Activated CD4-positive, alpha-beta memory T cell treated with anti-CD3 and anti-CD28 coated beads for 36 hours (primary cell): ENCODE measurements around the gene SOX6. TPM values are rescaled to one million over a fixed set of nuclear protein-coding genes. Genes with fewer than 3 reads are reported as not detected.
"Not testable (repeated sequence)": the region's sequence is repeated elsewhere in the genome, so short reads cannot be mapped to it uniquely, and the experiment has no call there.

Experiments used
- CTCF ChIA-PET: fragments of 350-600 bp; sonication (Branson Sonifier 250); formaldehyde crosslinking; loops from one replicate; lab custom pipeline; 2021; ENCODE audit warnings: antibody characterized with exemption, inconsistent platforms; lab: Charles Lee
- POLR2A ChIA-PET: fragments of 350-600 bp; sonication (Branson Sonifier 250); formaldehyde crosslinking; loops from one replicate; lab custom pipeline; 2021; ENCODE audit warnings: antibody characterized with exemption; lab: Charles Lee
- DNase-seq: peaks from one replicate; pipeline ENCODE4 v3.0.0-alpha.2; 2020
- H3K27ac Mint-ChIP-seq: one replicate; pipeline ENCODE4 v1.8.0; 2021; ENCODE audit warnings: mixed read lengths
- H3K27me3 Mint-ChIP-seq: one replicate; pipeline ENCODE4 v1.8.0; 2021; ENCODE audit warnings: mixed read lengths
- H3K36me3 Mint-ChIP-seq: one replicate; pipeline ENCODE4 v1.8.0; 2021; ENCODE audit warnings: mixed read lengths
- H3K4me1 Mint-ChIP-seq: one replicate; pipeline ENCODE4 v1.8.0; 2021; ENCODE audit warnings: low read depth, mixed read lengths
- H3K4me3 Mint-ChIP-seq: one replicate; pipeline ENCODE4 v1.8.0; 2021; ENCODE audit warnings: mild to moderate bottlenecking, mixed read lengths
- H3K9me3 Mint-ChIP-seq: one replicate; pipeline ENCODE4 v1.8.0; 2021; ENCODE audit warnings: mixed read lengths
- intact Hi-C: fragments of 100-400 bp; cut with micrococcal nuclease; formaldehyde crosslinking; loops from one replicate; pipeline ENCODE4 v1.15.1; 2023
- total RNA-seq, 2 experiments: library from RNA; stranded (reverse); gene quantifications; one replicate each; pipeline ENCODE4 v1.2.3, GENCODE V29; 2021

SOX6 gene
- total RNA-seq, 2 experiments from 2014 or later: not detected

DNA sequence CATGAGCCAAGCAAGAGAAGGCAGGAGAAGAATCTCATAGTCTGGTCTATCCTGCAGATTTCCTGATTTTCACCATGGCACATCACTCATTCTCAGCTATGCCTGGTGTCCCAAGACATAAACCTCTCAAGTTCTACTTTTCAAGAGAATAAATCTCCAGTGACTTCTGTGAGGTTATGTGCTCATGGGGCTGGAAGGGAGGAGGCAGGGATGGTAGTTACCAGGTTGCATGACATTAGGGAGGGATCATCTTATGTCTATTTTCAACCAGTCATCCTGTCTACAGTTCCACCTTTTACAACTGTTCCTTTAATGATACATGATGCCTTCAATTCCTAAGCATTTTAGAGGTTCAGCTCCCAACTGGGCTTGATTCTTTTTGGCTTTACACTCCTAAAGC, 297.7 kb downstream of the SOX6 start:
- intact Hi-C loops: no loop called here
- H3K4me1 Mint-ChIP-seq: no peaks in the 10 kb centered on the region
- peaks cover 4% of the 10 kb centered on the region for H3K9me3 Mint-ChIP-seq
- no peaks in the 10 kb centered on the region for H3K27me3 Mint-ChIP-seq
- ChIA-PET CTCF (no interaction called here), POLR2A (no interaction called here)
- no peak overlapping the region for H3K4me3 Mint-ChIP-seq
- no peaks in the 10 kb centered on the region for H3K36me3 Mint-ChIP-seq
- DNase-seq: no peak
- H3K27ac Mint-ChIP-seq: no peak overlapping the region

DNA sequence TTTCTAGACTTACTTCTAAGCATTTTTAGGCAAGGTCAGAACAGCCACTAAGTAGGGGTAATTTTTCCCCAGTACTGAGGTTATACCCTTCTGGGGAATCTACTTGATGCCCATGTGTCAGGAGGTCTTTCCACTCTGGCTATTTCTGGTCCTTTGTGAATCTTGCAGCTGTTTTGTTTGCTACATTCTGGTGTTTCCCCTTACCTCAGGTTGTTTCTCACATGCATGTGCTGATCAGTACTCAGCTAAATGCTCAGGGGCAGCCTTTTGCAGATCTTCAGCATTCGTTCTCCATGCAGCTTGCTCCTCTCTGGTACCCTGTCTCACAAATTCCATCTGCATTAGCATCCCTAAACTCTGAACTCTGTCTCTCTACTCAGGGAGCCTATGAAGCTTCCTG, 303.6 kb downstream of the SOX6 start:
- Mint-ChIP-seq H3K27ac (no peak overlapping the region), H3K27me3 (no peaks in the 10 kb centered on the region), H3K4me1 (no peaks in the 10 kb centered on the region), H3K4me3 (no peak overlapping the region), H3K36me3 (no peaks in the 10 kb centered on the region), H3K9me3 (no peaks in the 10 kb centered on the region)
- no peak for DNase-seq
- intact Hi-C loops: no loop called here
- ChIA-PET POLR2A (no interaction called here), CTCF (no interaction called here)

DNA sequence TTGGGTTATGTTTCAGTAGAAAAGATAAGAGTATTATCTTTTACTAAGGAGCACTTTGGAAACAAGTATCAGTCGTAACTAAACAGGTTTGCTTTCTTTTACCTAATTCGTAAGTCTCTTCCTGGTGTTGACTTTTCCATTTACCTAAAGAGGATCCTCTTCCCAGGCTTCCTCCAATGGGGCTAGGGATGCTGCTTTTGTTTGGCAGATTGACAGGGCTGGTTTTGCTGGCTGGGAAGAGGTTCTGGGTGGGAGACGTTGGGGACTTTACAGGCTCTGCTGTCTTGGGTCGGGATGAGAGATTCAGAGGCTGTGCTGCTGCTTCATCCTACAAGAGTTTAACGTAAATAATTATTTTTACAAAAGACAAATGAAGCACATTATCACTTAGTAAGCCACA, 306.7 kb downstream of the SOX6 start:
- H3K4me1 Mint-ChIP-seq: no peaks in the 10 kb centered on the region

DNA sequence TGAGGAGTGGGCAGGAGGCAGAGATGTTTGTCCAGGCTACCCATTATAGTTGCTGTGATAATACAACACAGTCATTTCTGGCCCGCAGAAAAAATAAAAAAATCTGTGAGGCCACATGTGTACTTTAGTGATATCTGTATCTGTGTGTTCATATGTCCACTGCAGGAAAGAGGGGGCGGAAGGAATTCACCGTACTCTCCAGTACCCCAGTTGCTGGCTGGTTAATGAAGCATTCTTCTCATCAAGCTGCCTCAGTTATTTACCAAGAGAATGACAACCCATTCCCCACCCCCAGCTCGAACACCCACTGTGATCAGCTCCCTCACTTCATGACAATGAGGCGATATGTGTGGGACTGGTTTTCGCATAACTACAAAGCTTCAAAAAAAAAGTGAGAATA, 309.3 kb downstream of the SOX6 start:
- DNase-seq: no peak
- Mint-ChIP-seq H3K36me3 (no peaks in the 10 kb centered on the region), H3K27me3 (no peaks in the 10 kb centered on the region), H3K4me1 (no peaks in the 10 kb centered on the region), H3K4me3 (no peak overlapping the region), H3K27ac (no peak overlapping the region), H3K9me3 (no peaks in the 10 kb centered on the region)
- intact Hi-C loops: no loop called here
- ChIA-PET POLR2A (no interaction called here), CTCF (interaction anchor here (1.2 kb wide), 1 partner anchor 13 kb away, joined by 3 read pairs; no protein-coding TSS in a partner anchor)

More for the DNA sequence above, 306.7 kb downstream of the SOX6 start:
- DNase-seq: no peak
- intact Hi-C loops: no loop called here
- ChIA-PET POLR2A (no interaction called here), CTCF (no interaction called here)
- H3K36me3 Mint-ChIP-seq: no peaks in the 10 kb centered on the region
- no peak overlapping the region for H3K27ac Mint-ChIP-seq
- H3K27me3 Mint-ChIP-seq: no peaks in the 10 kb centered on the region
- no peak overlapping the region for H3K4me3 Mint-ChIP-seq
- no peaks in the 10 kb centered on the region for H3K9me3 Mint-ChIP-seq

DNA sequence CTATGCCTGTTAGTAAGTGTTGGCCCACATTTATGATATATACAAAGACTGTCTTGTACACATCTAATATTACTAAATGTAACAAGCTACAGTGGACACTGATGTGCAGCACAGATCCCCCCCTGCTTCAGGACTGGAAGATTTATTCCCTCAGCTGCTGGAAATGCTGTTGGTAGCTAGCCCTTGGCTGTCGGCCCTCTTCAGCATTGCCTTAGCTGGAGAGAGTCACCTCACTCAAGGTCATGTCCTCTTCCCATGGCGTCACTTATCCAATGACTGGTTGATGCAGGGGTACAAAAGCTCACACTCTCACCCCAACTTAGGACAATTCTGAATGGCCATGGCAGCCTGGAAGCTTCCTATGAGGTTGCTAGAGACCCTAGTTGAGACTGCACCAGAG, 312.7 kb downstream of the SOX6 start:
- Mint-ChIP-seq H3K4me1 (no peaks in the 10 kb centered on the region), H3K4me3 (no peak overlapping the region), H3K36me3 (no peaks in the 10 kb centered on the region), H3K9me3 (no peaks in the 10 kb centered on the region), H3K27ac (no peak overlapping the region), H3K27me3 (no peaks in the 10 kb centered on the region)
- no peak for DNase-seq
- intact Hi-C loops: no loop called here
- ChIA-PET CTCF (no interaction called here), POLR2A (no interaction called here)

DNA sequence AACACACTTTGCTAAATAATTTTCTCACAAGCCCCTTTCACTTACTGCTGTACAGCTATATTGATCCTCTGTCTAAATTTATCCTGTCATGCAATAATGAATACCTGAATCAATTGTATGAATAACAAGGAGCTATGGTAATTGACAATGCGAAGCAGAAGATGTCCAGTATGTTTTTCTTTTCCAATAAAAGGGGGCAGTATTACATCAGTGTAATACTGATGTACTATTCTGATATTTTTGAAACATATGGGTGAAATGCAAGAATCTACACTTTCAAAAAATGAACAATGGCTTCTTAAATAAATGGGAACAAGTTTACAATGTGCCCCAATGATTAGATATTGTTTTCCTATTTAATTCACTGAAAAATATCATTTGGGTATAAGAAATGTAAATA, 315.1 kb downstream of the SOX6 start:
- no peaks in the 10 kb centered on the region for H3K36me3 Mint-ChIP-seq
- H3K4me3 Mint-ChIP-seq: no peak overlapping the region
- no peaks in the 10 kb centered on the region for H3K9me3 Mint-ChIP-seq
- H3K4me1 Mint-ChIP-seq: no peaks in the 10 kb centered on the region
- H3K27me3 Mint-ChIP-seq: no peaks in the 10 kb centered on the region
- POLR2A ChIA-PET: no interaction called here
- no peak for DNase-seq
- CTCF ChIA-PET: no interaction called here
- no peak overlapping the region for H3K27ac Mint-ChIP-seq
- intact Hi-C loops: no loop called here

DNA sequence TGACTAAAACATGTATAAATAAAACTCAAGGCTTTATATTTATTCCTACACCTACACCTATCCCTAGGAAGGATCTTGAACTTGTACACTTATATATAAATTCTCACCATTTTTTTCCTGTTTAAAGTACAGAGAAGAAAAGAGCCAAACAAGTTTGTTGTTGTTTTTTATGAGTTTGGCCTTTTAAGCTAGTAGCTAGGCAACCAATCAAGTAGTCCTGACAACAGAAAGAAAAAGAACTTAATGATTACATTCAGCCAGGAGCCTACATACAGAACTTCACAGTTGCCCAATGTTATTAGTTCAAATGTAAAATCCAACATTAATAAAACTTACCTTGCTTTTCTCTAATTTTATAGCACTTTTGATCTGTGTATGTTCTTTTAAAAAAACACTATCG, 316.2 kb downstream of the SOX6 start:
- no peak for DNase-seq
- H3K36me3 Mint-ChIP-seq: no peaks in the 10 kb centered on the region
- no peak overlapping the region for H3K27ac Mint-ChIP-seq
- ChIA-PET POLR2A (no interaction called here), CTCF (no interaction called here)
- intact Hi-C loops: no loop called here
- no peaks in the 10 kb centered on the region for H3K27me3 Mint-ChIP-seq
- H3K4me3 Mint-ChIP-seq: no peak overlapping the region
- H3K9me3 Mint-ChIP-seq: no peaks in the 10 kb centered on the region
- H3K4me1 Mint-ChIP-seq: no peaks in the 10 kb centered on the region

DNA sequence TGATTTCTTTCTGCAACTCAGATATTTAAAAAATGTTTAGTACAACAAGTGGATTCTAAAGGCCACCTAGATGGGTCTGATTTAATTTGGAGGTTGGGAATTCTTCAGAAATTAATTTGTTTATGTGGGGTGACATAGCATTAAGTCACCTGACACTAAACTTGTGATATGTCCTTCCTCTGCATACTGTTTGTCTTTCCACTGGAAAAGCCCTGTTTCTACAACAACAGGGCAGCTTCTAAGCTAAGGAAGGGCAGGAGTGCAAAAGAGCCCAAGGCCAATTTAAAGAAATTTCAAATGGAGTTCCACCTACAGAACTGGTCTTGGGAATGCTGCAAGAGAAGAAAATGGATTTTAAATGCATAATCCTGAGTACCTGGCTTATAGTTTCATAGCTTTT, 319.2 kb downstream of the SOX6 start:
- Mint-ChIP-seq H3K36me3 (no peaks in the 10 kb centered on the region), H3K27me3 (no peaks in the 10 kb centered on the region)
- POLR2A ChIA-PET: no interaction called here

DNA sequence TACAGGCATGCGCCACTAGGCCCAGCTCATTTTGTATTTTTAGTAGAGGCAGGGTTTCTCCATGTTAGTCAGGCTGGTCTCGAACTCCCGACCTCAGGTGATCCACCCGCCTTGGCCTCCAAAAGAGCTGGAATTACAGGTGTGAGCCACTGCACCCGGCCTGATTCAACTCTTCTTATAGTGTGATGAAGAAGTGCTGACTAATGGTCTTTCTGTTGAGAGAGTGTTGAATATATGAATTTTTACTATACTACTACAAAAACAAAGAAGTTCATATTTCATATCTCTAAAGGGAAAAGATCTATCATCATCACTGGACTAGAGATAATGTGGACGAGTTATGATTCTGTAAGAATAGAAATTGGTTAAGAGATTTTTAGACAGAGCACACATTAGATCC, 320.1 kb downstream of the SOX6 start:
- Mint-ChIP-seq H3K4me1 (no peaks in the 10 kb centered on the region), H3K27me3 (no peaks in the 10 kb centered on the region), H3K36me3 (no peaks in the 10 kb centered on the region), H3K27ac (no peak overlapping the region), H3K4me3 (no peak overlapping the region), H3K9me3 (no peaks in the 10 kb centered on the region)
- no peak for DNase-seq
- CTCF ChIA-PET: no interaction called here
- intact Hi-C loops: no loop called here
- POLR2A ChIA-PET: no interaction called here

More for the DNA sequence above, 319.2 kb downstream of the SOX6 start:
- intact Hi-C loops: no loop called here
- no peak overlapping the region for H3K4me3 Mint-ChIP-seq
- H3K4me1 Mint-ChIP-seq: no peaks in the 10 kb centered on the region
- CTCF ChIA-PET: no interaction called here
- no peak overlapping the region for H3K27ac Mint-ChIP-seq
- no peaks in the 10 kb centered on the region for H3K9me3 Mint-ChIP-seq
- DNase-seq: no peak

DNA sequence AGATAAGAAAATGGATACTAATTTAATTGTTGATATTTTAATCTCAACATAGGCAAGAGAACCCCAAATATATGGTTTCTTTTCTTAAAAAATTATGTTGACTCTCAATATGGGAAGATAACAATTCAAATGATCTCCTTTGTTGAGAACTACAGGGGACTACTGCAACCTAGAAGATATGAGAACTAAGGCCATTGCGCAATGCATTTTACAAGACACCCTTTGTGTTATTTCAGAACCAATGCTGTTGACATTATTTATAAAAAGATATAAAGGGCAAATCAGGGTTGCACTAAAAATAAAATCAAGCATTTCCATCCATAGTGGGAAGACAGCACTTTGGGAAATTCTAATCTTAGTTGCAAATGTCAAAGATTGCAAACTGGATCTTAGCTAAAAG, 322.3 kb downstream of the SOX6 start:
- ChIA-PET CTCF (no interaction called here), POLR2A (no interaction called here)
- Mint-ChIP-seq H3K36me3 (no peaks in the 10 kb centered on the region), H3K27me3 (no peaks in the 10 kb centered on the region), H3K4me1 (no peaks in the 10 kb centered on the region), H3K27ac (no peak overlapping the region), H3K9me3 (no peaks in the 10 kb centered on the region), H3K4me3 (no peak overlapping the region)
- intact Hi-C loops: no loop called here
- no peak for DNase-seq

DNA sequence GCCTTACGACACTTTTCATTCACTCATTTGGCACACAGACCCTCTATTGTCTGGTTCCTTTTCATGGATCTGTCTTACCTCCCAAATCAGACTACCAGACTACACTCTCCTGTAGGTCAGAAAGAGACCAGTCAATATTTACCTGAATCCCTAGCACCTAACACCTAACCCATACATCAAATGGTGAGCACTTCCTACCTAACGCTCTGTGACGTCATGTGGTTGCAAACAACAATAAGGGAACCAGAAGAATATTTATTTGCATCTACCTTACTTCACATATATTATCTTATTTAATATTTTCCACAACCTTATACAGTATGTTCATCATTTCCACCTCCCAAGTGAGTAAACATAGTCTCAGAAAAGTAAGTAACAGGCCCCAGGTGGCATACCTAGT, 323.4 kb downstream of the SOX6 start:
- intact Hi-C loops: no loop called here
- Mint-ChIP-seq H3K36me3 (no peaks in the 10 kb centered on the region), H3K9me3 (no peaks in the 10 kb centered on the region), H3K27ac (no peak overlapping the region), H3K4me1 (no peaks in the 10 kb centered on the region), H3K4me3 (no peak overlapping the region), H3K27me3 (no peaks in the 10 kb centered on the region)
- CTCF ChIA-PET: no interaction called here
- POLR2A ChIA-PET: no interaction called here
- no peak for DNase-seq

DNA sequence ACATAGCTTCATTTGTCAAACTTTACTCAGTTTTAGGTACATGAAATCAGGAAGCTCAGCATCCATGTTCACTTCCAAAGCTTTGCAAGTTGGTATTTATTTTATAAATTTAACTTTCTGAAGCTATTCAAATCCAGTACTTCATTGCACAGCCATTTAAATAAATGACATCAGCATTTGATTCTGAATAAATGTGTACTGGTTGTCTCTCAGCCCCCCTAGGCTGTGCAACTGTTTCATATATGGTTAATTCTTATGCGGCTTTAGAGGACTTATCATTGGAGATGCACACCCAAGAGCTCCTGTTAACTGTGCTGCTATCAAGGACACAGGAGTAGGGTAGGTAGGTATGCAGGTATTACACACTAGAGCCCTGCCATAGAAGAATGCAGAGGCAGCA, 325.1 kb downstream of the SOX6 start:
- DNase-seq: no peak
- intact Hi-C loops: no loop called here
- no peaks in the 10 kb centered on the region for H3K9me3 Mint-ChIP-seq
- no peak overlapping the region for H3K4me3 Mint-ChIP-seq
- POLR2A ChIA-PET: no interaction called here
- no peaks in the 10 kb centered on the region for H3K36me3 Mint-ChIP-seq
- CTCF ChIA-PET: no interaction called here
- no peaks in the 10 kb centered on the region for H3K27me3 Mint-ChIP-seq
- H3K27ac Mint-ChIP-seq: no peak overlapping the region
- H3K4me1 Mint-ChIP-seq: no peaks in the 10 kb centered on the region

DNA sequence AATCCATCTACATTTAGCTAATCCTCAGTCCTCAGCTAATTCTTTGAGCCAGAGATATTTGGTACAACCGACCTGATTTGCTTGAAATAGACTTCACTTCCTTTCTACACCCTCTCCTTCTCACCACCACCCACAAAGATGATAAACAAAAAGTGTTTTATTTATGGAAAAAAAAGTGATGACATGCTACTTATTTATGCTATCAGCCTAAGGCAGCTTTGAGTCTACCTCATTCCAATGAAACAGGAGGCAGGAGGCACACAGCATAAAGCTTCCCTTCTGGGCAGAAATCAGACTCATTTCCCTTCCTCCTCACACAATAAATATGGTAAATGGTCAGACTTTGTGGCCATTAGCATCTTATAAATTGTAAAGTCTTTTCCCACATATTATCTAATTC, 325.7 kb downstream of the SOX6 start:
- Mint-ChIP-seq H3K27ac (no peak overlapping the region), H3K4me1 (no peaks in the 10 kb centered on the region), H3K9me3 (no peaks in the 10 kb centered on the region), H3K36me3 (no peaks in the 10 kb centered on the region), H3K4me3 (no peak overlapping the region), H3K27me3 (no peaks in the 10 kb centered on the region)
- intact Hi-C loops: no loop called here
- POLR2A ChIA-PET: no interaction called here
- no peak for DNase-seq
- CTCF ChIA-PET: no interaction called here

DNA sequence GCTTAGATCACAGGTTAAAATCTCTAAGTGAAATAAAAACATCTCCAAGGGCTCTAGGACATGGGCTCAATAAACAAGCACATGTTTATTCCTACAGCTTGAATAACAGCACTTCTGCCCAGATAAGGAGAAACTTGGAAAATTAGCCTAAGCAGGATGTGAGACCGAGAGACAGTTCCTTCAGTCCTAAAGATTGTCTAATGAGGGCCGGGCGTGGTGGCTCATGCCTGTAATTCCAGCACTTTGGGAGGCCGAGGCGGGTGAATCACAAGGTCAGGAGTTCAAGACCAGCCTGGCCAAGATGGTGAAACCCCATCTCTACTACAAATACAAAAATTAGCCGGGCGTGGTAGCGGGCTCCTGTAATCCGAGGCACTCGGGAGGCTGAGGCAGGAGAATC, 327.2 kb downstream of the SOX6 start:
- CTCF ChIA-PET, DNase-seq: not testable (repeated sequence)

More for the DNA sequence above, 327.2 kb downstream of the SOX6 start:
- H3K36me3 Mint-ChIP-seq, H3K27me3 Mint-ChIP-seq, intact Hi-C loops, H3K4me1 Mint-ChIP-seq, H3K27ac Mint-ChIP-seq, H3K4me3 Mint-ChIP-seq, POLR2A ChIA-PET, H3K9me3 Mint-ChIP-seq: not testable (repeated sequence)
